KOPT-K1 (cell line): ENCODE results near the gene PKNOX2.

Experiments
- H3K27ac ChIP-seq: fragments of 200-600 bp; sonication (generic); 2 replicates; pipeline ENCODE4 v1.5.1; 2016; ENCODE audit warnings: antibody characterized with exemption, mild to moderate bottlenecking, low read depth, low read length; ENCODE audit not compliant: poor library complexity, severe bottlenecking
- H3K36me3 ChIP-seq: fragments of 200-600 bp; sonication (generic); 2 replicates; pipeline ENCODE4 v1.5.1; 2017; ENCODE audit warnings: antibody characterized with exemption, mild to moderate bottlenecking, low read length, moderate library complexity; ENCODE audit not compliant: insufficient read depth
- H3K9me3 ChIP-seq: fragments of 200-600 bp; sonication (generic); 2 replicates; pipeline ENCODE4 v1.5.1; 2017; ENCODE audit warnings: antibody characterized with exemption, low read length, mild to moderate bottlenecking; ENCODE audit not compliant: insufficient read depth, poor library complexity, severe bottlenecking

The PKNOX2 gene

DNA sequence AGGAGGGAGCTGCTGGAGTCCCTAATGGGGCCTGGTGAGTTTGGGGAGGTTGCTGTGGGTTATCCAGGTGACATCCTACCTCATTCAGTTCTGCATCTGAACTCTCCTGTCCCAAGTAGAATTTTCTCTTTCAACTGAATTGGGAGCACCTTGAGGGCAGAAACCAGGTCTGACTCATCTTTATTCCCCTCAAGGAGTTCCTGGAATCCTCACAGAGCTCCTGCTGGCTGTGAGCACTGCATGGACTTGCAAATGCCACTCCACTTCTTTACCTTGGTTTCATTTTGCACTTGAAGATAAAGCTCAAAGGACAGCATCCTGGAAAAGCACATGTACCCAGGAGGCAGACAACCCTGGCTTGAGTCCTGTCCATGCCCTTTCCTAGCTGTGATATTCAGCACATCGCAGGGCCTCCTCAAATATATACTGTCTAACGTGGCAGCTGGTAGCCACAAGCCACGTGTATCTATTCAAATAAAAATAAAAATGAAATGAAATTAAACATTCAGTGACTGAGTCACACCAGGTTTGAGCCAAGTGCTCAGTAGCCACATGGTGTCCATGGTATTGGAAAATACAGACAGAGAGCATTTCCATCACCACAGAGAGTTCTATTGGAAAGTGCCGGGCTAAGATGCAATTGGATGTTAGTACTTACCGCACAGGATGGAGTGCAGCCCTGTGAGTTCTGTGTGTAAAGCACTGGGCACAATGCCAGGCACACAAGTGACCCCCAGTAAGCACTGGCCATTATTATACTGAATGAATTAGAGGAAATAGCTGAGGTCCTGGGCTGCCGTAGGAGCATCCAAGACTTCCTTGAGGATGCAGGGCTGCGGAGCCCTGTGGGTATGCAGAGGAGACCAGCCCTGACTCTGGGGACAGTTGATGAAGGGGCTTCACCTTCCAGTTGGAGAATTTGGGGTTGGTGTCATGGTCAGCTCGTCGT, 149.0 kb downstream of the PKNOX2 start:
- no peaks in the 10 kb centered on the region for H3K9me3 ChIP-seq
- H3K27ac ChIP-seq = no peak overlapping the region
- no peaks in the 10 kb centered on the region for H3K36me3 ChIP-seq

DNA sequence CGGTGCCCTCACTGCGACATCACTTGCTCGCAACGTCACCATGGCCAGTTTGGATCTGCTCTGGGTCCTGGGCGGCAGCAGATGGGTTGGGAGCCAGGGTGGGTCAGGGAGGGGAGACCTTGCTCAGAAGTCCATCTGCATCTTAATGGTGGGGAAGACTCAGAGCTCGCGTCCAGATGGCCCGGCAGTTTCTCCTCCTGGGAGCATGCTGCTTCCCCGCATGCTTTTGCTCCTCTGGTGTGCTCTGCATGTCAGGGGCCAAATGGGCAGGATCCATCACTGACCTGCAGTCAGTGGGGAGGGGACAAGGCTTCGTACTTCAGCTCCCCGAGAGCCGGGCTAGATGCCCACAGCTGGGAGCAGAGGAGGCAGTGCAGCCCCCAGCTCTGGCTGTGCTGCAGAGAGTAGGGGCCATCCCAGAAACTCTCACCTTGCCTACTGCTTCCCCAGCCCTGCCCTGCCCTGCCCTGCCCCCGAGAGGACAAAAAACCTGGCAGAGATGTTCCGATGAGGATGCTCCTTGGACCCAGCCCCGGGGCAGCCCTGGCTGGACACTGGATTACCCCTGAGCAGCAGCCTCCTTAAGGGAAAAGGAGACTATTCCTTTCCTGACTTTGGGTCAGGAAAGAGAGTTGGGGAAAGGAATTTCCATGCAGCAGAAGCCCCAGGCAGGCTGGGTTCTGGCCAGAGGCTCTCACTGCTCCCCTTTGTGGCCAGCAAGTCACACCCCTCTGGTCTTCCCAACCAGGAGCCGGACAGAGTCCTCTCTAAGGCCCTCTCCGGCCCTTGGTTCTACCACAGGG, 149.9 kb downstream of the PKNOX2 start:
- Histone ChIP-seq H3K36me3 (no peaks in the 10 kb centered on the region), H3K27ac (no peak overlapping the region), H3K9me3 (no peaks in the 10 kb centered on the region)

DNA sequence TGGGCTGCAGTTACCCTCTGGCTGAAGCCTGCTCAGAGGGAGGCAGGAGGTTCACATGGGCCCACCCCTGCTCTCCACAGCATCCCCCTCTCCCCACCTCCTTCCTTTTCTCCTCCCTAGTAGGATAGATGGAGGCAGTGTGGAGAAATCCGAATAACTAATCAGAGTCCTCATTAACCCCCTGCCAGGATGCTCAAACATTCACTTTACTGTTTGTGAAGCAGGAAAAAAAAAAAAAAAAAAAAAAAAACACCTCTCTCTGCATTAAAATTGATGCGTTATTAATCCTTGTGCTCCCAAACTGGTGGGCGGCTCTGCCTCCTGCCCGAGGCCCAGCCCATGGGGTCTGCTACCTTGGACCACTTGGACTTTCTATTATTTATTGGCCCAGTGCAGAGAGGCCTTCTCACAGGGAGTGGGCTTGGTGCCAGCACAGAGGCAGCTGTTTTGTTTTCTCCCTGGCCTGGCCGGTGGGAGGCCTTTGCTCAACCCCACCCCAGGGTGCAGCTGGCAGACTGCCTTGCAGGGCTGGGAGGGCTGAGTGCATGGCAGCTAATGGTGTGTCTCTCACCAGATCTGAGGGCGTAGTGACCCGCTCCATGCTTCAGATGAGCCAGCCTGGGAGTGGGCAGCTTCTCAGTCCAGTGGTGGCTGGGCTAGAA, 150.7 kb downstream of the PKNOX2 start:
- no peak overlapping the region for H3K27ac ChIP-seq

DNA sequence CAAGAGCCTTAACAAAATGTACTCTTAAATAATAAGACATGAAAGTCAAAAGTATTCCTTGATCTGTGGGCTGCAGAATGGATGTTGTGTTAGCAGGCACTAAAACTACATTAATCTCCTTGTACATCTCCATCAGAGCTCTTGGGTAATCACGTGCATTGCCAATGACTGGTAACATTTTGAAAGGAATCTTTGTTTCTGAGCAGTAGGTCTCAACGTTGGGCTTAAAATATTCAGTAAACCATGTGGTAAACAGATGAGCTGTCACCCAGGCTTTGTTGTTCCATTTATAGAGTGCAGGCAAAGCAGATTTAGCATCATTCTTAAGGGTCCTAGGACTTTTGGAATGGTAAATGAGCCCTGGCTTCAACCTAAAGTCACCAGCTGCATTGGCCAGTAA, 152.9 kb downstream of the PKNOX2 start:
- Histone ChIP-seq H3K36me3 (no peaks in the 10 kb centered on the region), H3K27ac (no peak overlapping the region), H3K9me3 (no peaks in the 10 kb centered on the region)

More for the DNA sequence above, 150.7 kb downstream of the PKNOX2 start:
- Histone ChIP-seq H3K9me3 (no peaks in the 10 kb centered on the region), H3K36me3 (no peaks in the 10 kb centered on the region)

DNA sequence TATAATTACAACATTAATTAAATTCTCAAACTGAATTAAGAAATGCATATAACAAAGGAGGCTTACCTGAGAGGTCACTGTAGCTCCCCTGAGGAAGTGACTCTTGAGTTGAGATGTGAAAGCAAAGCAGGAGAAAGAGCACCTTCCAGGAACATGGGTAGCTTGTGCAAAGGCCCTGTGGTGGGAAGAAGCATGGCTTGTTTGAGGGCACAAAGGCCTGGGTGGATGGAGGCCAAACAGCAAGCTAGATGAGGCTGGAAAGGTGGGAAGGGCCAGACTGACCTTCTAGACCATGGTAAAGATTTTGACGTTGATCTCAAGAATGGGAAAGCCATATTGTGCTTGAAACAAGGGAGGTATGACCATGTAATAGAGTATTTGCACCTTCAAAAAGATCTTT, 155.1 kb downstream of the PKNOX2 start:
- Histone ChIP-seq H3K9me3 (no peaks in the 10 kb centered on the region), H3K27ac (no peak overlapping the region), H3K36me3 (no peaks in the 10 kb centered on the region)

DNA sequence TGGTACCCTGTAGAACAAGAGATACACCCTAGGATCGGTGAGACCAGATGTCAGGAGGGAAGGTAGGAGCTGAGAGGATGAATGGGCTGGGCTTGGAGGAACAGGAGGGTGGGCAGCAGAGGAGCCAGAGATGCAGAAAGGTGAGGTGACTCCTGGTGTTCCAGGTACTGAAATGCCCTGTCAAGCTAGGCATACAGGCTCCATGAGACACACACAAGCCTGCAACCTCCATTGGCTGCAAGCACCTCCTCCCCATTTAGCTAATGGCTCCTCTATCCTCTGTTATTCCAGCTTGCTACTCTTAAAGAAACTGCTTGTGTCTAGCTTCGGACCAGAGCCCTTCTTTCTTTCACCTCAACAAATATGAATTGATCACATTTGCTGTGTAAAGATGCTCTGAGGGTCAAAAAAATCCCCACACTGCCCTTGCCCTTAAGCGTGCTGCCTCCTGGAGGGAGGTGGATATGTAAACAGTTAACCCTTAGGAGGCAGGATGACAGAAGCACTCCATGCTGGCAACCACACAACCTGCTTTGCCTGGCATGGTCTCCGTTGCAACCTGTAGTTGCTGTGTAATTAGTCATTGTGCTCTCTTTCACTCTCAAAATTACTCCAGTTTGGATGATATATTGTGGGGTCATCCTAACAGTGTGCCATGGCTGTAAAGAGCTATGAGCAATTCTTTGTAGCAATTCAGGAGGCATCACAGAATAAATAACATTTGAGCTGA, 156.0 kb downstream of the PKNOX2 start:
- H3K9me3 ChIP-seq = no peaks in the 10 kb centered on the region
- H3K27ac ChIP-seq = no peak overlapping the region
- H3K36me3 ChIP-seq = no peaks in the 10 kb centered on the region

DNA sequence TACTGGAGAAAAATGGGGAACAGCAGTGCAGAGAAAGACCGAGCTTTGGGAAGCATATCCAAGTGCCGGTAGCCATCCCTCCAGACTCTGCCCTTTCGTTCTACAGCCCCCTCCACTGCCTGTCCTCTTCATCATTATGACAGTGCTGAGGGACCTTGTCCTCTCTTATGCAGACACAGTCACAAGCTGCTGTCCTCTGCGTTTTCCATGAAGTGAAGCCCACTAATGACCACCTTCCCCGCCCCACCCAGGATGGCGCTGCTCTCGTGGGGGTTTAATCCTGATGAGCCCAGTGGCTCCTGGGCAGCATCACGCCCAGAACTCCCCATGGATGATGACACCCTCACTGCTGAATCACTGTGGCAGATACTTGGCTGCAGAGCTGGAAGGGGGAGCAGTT, 157.7 kb downstream of the PKNOX2 start:
- H3K9me3 ChIP-seq = no peaks in the 10 kb centered on the region
- no peak overlapping the region for H3K27ac ChIP-seq
- H3K36me3 ChIP-seq = no peaks in the 10 kb centered on the region

DNA sequence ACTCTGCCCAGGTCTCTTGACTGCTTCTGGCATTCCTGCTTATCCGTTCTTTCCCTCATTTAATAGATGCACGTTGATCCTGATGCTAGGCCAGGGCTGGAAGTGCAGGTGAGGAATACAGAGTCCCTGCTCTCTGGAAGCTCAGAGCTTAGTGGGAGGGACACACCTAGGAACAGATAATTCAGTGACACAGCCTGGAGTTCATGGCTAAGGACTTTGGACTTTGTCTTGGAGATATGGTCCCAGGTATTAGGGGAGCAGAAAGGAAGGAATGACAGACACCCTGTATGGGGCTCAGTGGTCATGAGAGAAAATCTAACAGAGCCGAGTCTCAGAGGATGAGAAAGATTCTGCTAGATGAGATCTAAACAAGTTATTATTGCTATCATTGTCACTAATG, 160.6 kb downstream of the PKNOX2 start:
- Histone ChIP-seq H3K9me3 (no peaks in the 10 kb centered on the region), H3K27ac (no peak overlapping the region), H3K36me3 (no peaks in the 10 kb centered on the region)

DNA sequence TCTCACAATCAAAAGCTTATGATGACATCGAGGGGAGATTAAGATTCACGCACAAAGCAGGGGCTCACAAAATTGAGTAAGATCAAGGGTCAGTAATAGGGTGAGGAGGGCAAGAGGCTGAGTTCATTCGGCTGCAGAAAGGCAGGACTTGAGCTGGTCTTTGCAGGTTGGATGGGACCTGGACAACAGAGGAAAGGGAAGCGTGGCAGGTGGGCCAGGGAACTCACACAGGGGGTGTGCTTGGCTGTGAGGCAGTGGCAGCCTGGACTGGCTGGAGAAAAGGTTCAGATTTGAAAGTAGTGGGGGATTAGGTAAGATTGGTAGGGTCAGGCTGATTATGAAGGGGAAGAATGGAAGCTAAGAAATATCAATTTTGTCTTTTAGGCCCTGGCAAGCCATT, 161.6 kb downstream of the PKNOX2 start:
- H3K9me3 ChIP-seq = no peaks in the 10 kb centered on the region
- H3K36me3 ChIP-seq = no peaks in the 10 kb centered on the region
- H3K27ac ChIP-seq = no peak overlapping the region

DNA sequence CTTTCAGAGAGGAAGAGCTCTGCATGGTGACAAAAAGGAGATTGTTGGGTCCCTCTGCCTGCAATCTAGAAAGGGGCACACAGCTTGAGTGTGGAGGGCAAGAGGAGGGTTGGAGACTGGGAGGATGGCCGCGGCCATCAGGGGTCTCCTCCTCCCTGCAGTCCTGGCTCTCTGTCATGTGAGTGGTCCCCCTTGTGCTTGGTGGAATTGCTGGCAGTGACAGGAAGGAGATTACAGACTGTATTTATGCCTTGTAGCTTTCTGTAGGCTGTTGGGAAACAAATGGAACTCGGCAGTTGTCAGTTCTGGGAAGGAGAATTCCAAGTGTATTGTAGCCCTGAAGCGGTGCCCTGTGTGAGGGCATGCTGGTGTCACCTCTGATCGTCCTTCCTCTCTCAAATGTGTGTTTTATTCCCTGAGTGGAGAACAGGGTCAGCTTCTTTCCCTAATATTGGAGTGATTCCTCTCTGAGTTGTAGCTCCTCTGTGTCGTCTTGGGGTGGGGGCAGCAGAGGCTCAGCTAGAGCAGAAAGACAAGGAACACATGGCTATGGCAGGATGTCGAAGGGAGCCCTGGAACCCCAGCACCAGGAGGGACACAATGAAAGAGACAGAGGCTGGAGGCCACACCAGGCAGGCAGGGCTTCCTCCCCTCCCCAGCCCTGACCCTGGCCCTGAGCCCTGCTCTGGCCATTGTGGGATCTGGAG, 163.1 kb downstream of the PKNOX2 start:
- H3K27ac ChIP-seq = no peak overlapping the region
- no peaks in the 10 kb centered on the region for H3K36me3 ChIP-seq
- H3K9me3 ChIP-seq = no peaks in the 10 kb centered on the region

DNA sequence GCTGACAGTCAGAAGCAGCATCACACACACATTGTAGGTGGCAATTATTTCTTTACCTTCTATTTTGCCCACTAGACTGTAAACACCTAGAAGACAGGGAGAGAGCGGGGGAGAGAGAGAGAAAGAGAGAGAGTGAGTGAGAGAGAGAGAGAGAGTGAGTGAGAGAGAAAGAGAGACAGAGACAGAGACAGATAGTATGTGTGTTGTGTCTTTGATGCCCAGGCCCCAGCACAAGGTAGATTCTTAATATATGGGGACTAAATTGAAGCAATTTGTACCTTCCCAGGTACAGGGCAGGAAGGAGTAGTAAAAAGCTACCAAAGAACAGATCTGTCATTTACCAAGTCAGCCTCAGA, 163.7 kb downstream of the PKNOX2 start:
- no peak overlapping the region for H3K27ac ChIP-seq
- H3K36me3 ChIP-seq = no peaks in the 10 kb centered on the region
- H3K9me3 ChIP-seq = no peaks in the 10 kb centered on the region

DNA sequence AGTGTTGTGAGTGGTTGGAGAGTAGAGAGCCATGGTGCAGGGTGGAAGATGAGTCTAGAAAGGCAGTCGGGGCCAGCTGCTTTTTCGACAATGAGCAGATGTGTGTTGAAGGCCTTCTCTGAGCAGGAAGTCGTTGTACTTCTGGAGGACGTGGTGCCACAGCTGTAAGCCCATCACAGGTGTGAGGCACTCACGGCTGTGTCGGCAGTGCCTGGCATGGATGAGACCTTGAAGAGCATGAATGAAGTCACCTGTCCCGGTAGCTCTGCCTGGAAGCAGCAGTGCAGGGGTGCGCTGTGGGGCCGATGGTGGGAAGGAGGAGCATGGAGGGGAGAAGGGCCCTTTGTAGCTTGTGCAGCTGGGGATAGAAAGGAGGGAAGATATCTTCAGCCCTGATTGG, 165.2 kb downstream of the PKNOX2 start:
- no peak overlapping the region for H3K27ac ChIP-seq
- H3K36me3 ChIP-seq = no peaks in the 10 kb centered on the region
- no peaks in the 10 kb centered on the region for H3K9me3 ChIP-seq

DNA sequence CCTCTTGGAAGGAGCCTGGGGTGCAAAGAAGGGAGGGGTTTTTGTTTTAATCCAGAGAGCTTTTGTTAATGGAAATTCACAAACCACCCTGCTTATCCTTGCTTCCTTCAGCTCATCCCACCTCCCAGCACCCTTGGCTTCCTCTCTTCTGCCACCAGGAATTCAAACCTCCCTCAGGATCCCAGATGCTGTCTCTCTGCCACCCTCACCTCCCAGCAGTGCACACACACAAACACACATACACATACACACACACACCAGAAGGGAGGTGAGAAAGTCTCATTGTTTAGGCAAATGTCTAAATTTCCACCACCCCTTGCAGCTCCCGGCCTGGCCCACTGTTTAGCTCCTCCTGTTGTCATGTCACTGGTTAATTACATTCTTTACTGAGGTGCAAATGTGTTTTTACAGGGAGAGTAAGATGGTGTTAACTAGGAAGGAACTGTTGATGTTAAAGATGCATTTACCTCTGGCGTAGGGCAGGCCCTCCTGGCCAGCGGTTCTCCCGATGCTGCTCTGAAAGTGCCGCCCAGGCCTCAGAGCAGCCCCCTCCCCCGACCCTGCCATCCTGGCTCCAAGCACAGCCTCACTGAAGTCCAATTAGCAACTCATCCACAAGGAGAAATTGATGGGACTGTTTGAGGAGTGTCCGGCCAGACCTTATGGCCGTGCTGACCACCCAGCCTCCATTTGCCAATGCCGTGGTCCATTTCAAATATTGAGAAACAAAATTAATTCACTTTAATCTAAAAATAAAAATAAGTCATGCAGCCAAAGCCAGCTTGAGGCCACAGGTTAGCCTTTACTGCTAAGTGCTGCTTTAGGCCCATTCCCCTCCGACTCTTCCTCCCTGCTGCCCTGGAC, 166.1 kb downstream of the PKNOX2 start:
- no peak overlapping the region for H3K27ac ChIP-seq
- H3K36me3 ChIP-seq = no peaks in the 10 kb centered on the region
- H3K9me3 ChIP-seq = no peaks in the 10 kb centered on the region
